SK-N-SH (cell line): ENCODE measurements around the gene C18orf32. TPM values are rescaled to one million over a fixed set of nuclear protein-coding genes. Genes with fewer than 3 reads are reported as not detected.

Experiments
- CTCF ChIA-PET: fragments of 300-600, 350-600 bp; formaldehyde crosslinking; extraction: SDS; loops from one replicate; lab custom pipeline; 2021; lab: Yijun Ruan, JAX
- POLR2A ChIA-PET: fragments of 350-600 bp; sonication (Branson Sonifier 250); formaldehyde crosslinking; extraction: SDS; loops from one replicate; lab custom pipeline; 2020; ENCODE audit warnings: antibody characterized with exemption, inconsistent platforms; lab: Yijun Ruan, JAX
- DNase-seq: peaks from one replicate; pipeline ENCODE4 v3.0.0; 2012
- H2AFZ ChIP-seq: fragments of 200-600 bp; sonication (generic); 2 replicates; pipeline ENCODE4 v1.8.1; 2016; ENCODE audit warnings: antibody characterized with exemption, mild to moderate bottlenecking, low read depth
- H3F3A ChIP-seq: fragments of 200-600 bp; sonication (generic); replicated peaks from 2 replicates; pipeline ENCODE3; 2016; ENCODE audit warnings: antibody characterized with exemption, mild to moderate bottlenecking; ENCODE audit not compliant: insufficient read depth
- H3K27ac ChIP-seq, 2 experiments: fragments of 200-500 bp in 1 of 2; fragments of 200-600 bp in 1 of 2; sonication (Bioruptor generic) in 1 of 2; sonication (generic), shearing (Covaris generic) in 1 of 2; 2 replicates each; pipeline versions ENCODE4 v1.5.1 to v1.6.1; 2014 to 2016; ENCODE audit warnings: low read depth in 2 of 2, inconsistent platforms in 1 of 2, low read length in 1 of 2, mild to moderate bottlenecking in 1 of 2, mixed read lengths in 1 of 2
- H3K27me3 ChIP-seq: fragments of 200-600 bp; sonication (generic), shearing (Covaris generic); 2 replicates; pipeline ENCODE4 v1.6.1; 2016; ENCODE audit warnings: mixed run types; ENCODE audit not compliant: insufficient read depth
- H3K36me3 ChIP-seq, 2 experiments: fragments of 200-500 bp in 1 of 2; fragments of 200-600 bp in 1 of 2; sonication (Bioruptor generic) in 1 of 2; sonication (generic) in 1 of 2; replicated peaks in 1 of 2; 2 replicates each; pipeline versions ENCODE3 to v1.5.1; 2014 to 2016; ENCODE audit warnings: low read length in 1 of 2, mild to moderate bottlenecking in 1 of 2; ENCODE audit not compliant: insufficient read depth in 2 of 2, control insufficient read depth in 1 of 2
- H3K4me1 ChIP-seq, 2 experiments: fragments of 200-500 bp in 1 of 2; fragments of 200-600 bp in 1 of 2; sonication (Bioruptor generic) in 1 of 2; sonication (generic), shearing (Covaris generic) in 1 of 2; 2 replicates each; pipeline versions ENCODE4 v1.5.1 to v1.6.1; 2014 to 2016; ENCODE audit warnings: low read depth in 1 of 2, low read length in 1 of 2, mixed run types in 1 of 2; ENCODE audit not compliant: insufficient read depth in 2 of 2, control insufficient read depth in 1 of 2
- H3K4me2 ChIP-seq: fragments of 200-600 bp; sonication (generic), shearing (Covaris generic); 2 replicates; pipeline ENCODE4 v1.6.1; 2017; ENCODE audit warnings: mixed run types
- H3K4me3 ChIP-seq, 2 experiments: fragments of 200-500 bp in 1 of 2; fragments of 200-600 bp in 1 of 2; sonication (Bioruptor generic) in 1 of 2; sonication (generic), shearing (Covaris generic) in 1 of 2; 2 replicates each; pipeline versions ENCODE4 v1.5.1 to v1.8.1; 2014 to 2016; ENCODE audit warnings: low read depth in 2 of 2, inconsistent platforms in 1 of 2, low read length in 1 of 2, mild to moderate bottlenecking in 1 of 2, mixed read lengths in 1 of 2, moderate library complexity in 1 of 2
- H3K79me2 ChIP-seq: fragments of 200-600 bp; sonication (generic); 2 replicates; pipeline ENCODE4 v1.8.1; 2017; ENCODE audit warnings: mild to moderate bottlenecking; ENCODE audit not compliant: insufficient read depth
- H3K9ac ChIP-seq: fragments of 200-600 bp; sonication (generic); 2 replicates; pipeline ENCODE4 v1.6.1; 2017; ENCODE audit warnings: mixed run types
- H3K9me2 ChIP-seq: fragments of 200-600 bp; sonication (generic); 2 replicates; pipeline ENCODE4 v1.6.1; 2017; ENCODE audit warnings: mixed run types
- H3K9me3 ChIP-seq: fragments of 200-600 bp; sonication (generic); 2 replicates; pipeline ENCODE4 v1.6.1; 2017; ENCODE audit warnings: mixed run types, mild to moderate bottlenecking, moderate library complexity
- H4K20me1 ChIP-seq: fragments of 200-600 bp; sonication (generic); 2 replicates; pipeline ENCODE4 v1.6.1; 2017; ENCODE audit warnings: mild to moderate bottlenecking, mixed run types; ENCODE audit not compliant: insufficient read depth
- CHD2 ChIP-seq: fragments of 150-350 bp; IDR thresholded peaks from 2 replicates; pipeline ENCODE4 v1.6.1; 2018; ENCODE audit warnings: low read length; ENCODE audit not compliant: partially characterized antibody
- ELF1 ChIP-seq: IDR thresholded peaks from 2 replicates; pipeline ENCODE4 v1.4.0; 2012
- FOSL2 ChIP-seq: IDR thresholded peaks from 2 replicates; pipeline ENCODE4 v1.4.0; 2012; ENCODE audit warnings: low read depth, mild to moderate bottlenecking, moderate library complexity, borderline replicate concordance
- FOXJ3 ChIP-seq: sonication (generic); formaldehyde crosslinking; IDR thresholded peaks from 2 replicates; pipeline ENCODE4 v1.5.1; 2020; ENCODE audit warnings: mild to moderate bottlenecking, missing genetic modification reagents
- FOXM1 ChIP-seq: IDR thresholded peaks from 2 replicates; pipeline ENCODE4 v1.4.0; 2012; ENCODE audit warnings: low read depth, mild to moderate bottlenecking
- IRF3 ChIP-seq: fragments of 150-350 bp; IDR thresholded peaks from 2 replicates; pipeline ENCODE4 v1.6.1; 2016; ENCODE audit warnings: mild to moderate bottlenecking, low read depth, low read length
- JUND ChIP-seq: IDR thresholded peaks from 2 replicates; pipeline ENCODE4 v1.4.0; 2012
- MEF2A ChIP-seq: IDR thresholded peaks from 2 replicates; pipeline ENCODE4 v1.4.0; 2012; ENCODE audit warnings: low read depth, borderline replicate concordance
- NFIC ChIP-seq: IDR thresholded peaks from 2 replicates; pipeline ENCODE4 v1.4.0; 2012; ENCODE audit warnings: borderline replicate concordance
- NRF1 ChIP-seq: IDR thresholded peaks from 2 replicates; pipeline ENCODE4 v1.6.1; 2012; ENCODE audit warnings: low read depth, mild to moderate bottlenecking, low read length
- POLR2AphosphoS5 ChIP-seq: IDR thresholded peaks from 2 replicates; pipeline ENCODE4 v1.6.1; 2012; ENCODE audit warnings: low read depth, low read length
- RAD21 ChIP-seq: IDR thresholded peaks from 2 replicates; pipeline ENCODE4 v1.6.1; 2012; ENCODE audit warnings: mild to moderate bottlenecking, low read length
- REST ChIP-seq: IDR thresholded peaks from 2 replicates; pipeline ENCODE4 v1.6.1; 2012; ENCODE audit warnings: mild to moderate bottlenecking, low read depth, low read length, moderate library complexity
- RFX5 ChIP-seq: IDR thresholded peaks from 2 replicates; pipeline ENCODE4 v1.6.1; 2012; ENCODE audit warnings: mild to moderate bottlenecking, improper control_type of control experiment, low read length
- RXRA ChIP-seq: IDR thresholded peaks from 2 replicates; pipeline ENCODE4 v1.4.0; 2012; ENCODE audit warnings: low read depth, mild to moderate bottlenecking, borderline replicate concordance
- TEAD4 ChIP-seq: IDR thresholded peaks from 2 replicates; pipeline ENCODE4 v1.4.0; 2012; ENCODE audit warnings: mild to moderate bottlenecking, borderline replicate concordance; ENCODE audit not compliant: insufficient read depth
- USF2 ChIP-seq: fragments of 150-350 bp; IDR thresholded peaks from 2 replicates; pipeline ENCODE4 v1.6.1; 2017; ENCODE audit warnings: antibody characterized with exemption, low read length, low read depth, borderline replicate concordance
- ZBTB33 ChIP-seq: IDR thresholded peaks from 2 replicates; pipeline ENCODE4 v1.4.0; 2012; ENCODE audit warnings: low read depth, borderline replicate concordance
- WGBS: methylation state at CpG from one replicate; pipeline ENCODE4 v1.1.6; 2017; ENCODE audit warnings: low lambda C conversion rate; 5-methylcytosine and 5-hydroxymethylcytosine counted together
- polyA plus RNA-seq, 3 experiments: library from polyadenylated mRNA; depleted of rRNA; stranded (reverse); fragments of >200 nt; gene quantifications; 2 replicates each; pipeline ENCODE4 v1.2.3, GENCODE V29; 2012

Gene C18orf32
- polyA plus RNA-seq, 1 of the 3 experiments (the other 2 are of a cell fraction) = 29.4 TPM

GRCh38 chr18:49499046-49499637 is 12.1 kb upstream of the C18orf32 start:
- CTCF ChIA-PET = interaction anchor here (3.8 kb wide), 1 partner anchor 11 kb away, joined by 26 read pairs; no protein-coding TSS in a partner anchor
- no peaks in the 10 kb centered on the region for H3K9me3 ChIP-seq
- H3K27me3 ChIP-seq = no peaks in the 10 kb centered on the region
- WGBS = 88% methylated on average over 12 of the region's 16 CpGs
- no peaks in the 10 kb centered on the region for H3K79me2 ChIP-seq
- no peak overlapping the region for H2AFZ ChIP-seq
- H3F3A ChIP-seq = peaks cover 14% of the 10 kb centered on the region
- TF ChIP-seq FOSL2 (no peak), FOXJ3 (CRISPR knock-in tag) (no peak), MEF2A (no peak), RXRA (no peak), NRF1 (no peak), POLR2AphosphoS5 (no peak), ELF1 (no peak), NFIC (no peak), TEAD4 (no peak), USF2 (no peak), FOXM1 (no peak), IRF3 (no peak), REST (no peak), RFX5 (no peak), CHD2 (no peak), JUND (no peak), RAD21 (no peak), ZBTB33 (no peak)
- H3K4me3 ChIP-seq = no peak overlapping the region
- DNase-seq = no peak
- H4K20me1 ChIP-seq = no peaks in the 10 kb centered on the region
- H3K9ac ChIP-seq = no peak overlapping the region
- no peak overlapping the region for H3K4me2 ChIP-seq
- H3K36me3 ChIP-seq = no peaks in the 10 kb centered on the region
- POLR2A ChIA-PET = interaction anchor here (0.7 kb wide), 1 partner anchor 66 kb away, joined by 3 read pairs; no protein-coding TSS in a partner anchor
- peaks cover 6 to 14% of the 10 kb centered on the region in 2 experiments; a peak in 3 of 4 replicates for H3K4me1 ChIP-seq
- no peak overlapping the region for H3K27ac ChIP-seq
- no peaks in the 10 kb centered on the region for H3K9me2 ChIP-seq
